TTC549 (cell line): ENCODE data around the gene TICAM2.
"Not testable (repeated sequence)": the region's sequence is repeated elsewhere in the genome, so short reads cannot be mapped to it uniquely, and the experiment has no call there.

ENCODE experiments used
- FAIRE-seq: peaks from 2 replicates; lab custom pipeline; 2012; peaks lifted over from hg19 to GRCh38; lab: Jason Lieb, UNC

The TICAM2 gene, protein sequence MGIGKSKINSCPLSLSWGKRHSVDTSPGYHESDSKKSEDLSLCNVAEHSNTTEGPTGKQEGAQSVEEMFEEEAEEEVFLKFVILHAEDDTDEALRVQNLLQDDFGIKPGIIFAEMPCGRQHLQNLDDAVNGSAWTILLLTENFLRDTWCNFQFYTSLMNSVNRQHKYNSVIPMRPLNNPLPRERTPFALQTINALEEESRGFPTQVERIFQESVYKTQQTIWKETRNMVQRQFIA

DNA sequence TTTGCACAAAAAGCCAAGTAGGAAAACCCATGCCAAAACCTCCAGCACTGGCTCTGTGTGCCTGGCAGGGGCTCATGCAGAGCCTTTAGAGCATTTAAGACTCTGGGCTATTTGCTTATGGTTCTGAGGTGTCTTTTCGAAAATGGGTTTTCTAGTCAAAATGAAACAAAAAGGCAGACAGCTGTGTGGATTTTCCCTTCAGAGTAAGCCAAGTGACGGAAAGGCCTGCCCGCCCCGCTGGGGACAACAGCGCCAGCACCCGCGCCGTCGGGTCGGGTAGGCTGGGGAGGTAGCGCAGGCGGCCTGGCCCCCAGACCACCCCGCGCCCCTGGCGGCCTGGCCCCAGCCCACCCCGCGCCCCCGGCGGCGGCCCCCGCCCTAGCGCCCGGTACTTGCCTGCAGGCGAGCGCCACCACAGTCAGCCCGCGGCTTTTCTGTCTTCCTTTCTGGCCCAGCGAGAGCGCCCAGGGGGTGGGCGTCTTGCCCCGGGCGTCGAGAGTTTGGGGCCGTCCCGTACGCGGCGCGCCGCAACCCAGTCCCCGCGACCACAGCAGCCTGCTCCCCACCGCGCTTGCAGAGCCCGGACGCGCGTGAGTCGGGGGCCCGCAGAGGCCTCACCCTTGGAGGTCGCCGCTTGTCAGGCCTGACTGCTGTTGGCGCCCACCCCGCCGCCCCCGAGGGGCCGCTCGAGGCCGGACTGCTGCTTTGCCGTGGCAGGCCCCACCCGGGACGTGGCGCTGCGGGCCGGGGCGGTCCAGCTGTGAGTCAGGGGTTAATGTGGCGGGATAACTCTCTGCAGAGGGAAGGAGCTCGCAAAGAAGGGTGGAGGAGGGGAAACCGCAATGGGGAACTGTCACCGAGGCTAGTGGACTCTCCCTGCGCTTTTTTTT lies at the start of gene TICAM2:
TICAM2 (minus strand) TSS at position 779 of the 890 bp plus-strand sequence. CDS start 21,223 bp downstream, outside the sequence.
- no peak for FAIRE-seq

- no peak for FAIRE-seq
Measured at GRCh38 chr5:115649541-115649940, 47.3 kb upstream of the TICAM2 start.

DNA sequence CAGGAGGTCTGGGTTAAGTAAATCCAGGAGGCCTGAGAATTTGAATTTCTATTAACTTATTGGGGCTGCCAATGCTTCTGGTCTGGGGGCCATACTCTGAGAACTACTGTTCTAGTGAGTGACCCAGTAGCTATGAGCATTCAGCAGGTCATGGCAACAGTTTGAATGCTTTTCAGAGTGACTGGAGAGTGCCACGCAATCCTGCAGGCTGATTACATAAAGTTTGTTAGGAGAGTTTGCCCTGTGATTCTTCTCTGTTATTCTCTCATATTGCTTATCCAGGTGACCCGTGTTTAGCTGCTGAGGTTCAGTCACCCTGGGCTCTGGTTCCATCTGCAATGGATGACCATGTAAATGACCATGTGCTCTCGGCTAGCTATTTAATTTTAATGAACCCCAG lies 45.8 kb upstream of the TICAM2 start:
- FAIRE-seq, result no peak

- not testable (repeated sequence) for FAIRE-seq
Measured at GRCh38 chr5:115645386-115645785, 43.1 kb upstream of the TICAM2 start.

DNA sequence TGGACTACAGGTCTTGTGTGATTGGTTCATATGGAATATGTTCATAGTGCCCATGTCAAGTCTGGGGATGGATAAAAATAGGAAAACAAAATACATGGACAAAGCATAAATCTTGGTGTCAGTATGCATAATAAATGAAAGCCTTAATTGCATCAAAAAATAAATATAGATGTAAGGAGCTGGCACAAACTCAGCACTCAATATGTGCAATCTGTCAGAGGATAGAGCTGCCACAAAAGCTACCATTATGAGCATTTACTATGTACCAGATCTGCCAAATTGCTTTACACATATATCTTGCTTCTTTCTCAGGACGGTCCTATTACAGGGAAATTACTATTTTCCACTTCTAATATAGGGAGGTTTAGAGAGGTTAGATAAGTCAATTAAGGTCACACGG lies 41.8 kb upstream of the TICAM2 start:
- FAIRE-seq, result no peak

DNA sequence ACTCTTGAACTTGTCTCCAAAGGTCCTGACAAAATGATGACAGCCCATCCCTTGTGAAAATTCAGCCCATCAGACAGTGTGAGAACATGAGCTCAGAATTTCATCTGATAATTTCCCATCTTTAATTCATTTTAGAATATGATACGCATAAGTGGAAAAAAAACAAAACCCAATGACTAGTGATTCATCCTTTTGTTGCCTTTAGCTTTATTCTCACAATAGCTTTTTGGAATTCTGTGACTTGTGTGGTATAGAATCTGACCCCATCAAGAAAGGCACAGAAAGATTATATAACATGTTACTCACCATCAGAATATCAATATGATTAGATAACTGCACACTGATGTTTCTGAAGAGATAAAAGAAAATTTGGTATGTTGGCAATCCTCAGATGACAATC lies 39.7 kb upstream of the TICAM2 start:
- no peak for FAIRE-seq

- no peak for FAIRE-seq
Measured at GRCh38 chr5:115640274-115640673, 38.0 kb upstream of the TICAM2 start.

GRCh38 chr5:115639377-115639776 lies 37.1 kb upstream of the TICAM2 start:
- FAIRE-seq, result no peak

DNA sequence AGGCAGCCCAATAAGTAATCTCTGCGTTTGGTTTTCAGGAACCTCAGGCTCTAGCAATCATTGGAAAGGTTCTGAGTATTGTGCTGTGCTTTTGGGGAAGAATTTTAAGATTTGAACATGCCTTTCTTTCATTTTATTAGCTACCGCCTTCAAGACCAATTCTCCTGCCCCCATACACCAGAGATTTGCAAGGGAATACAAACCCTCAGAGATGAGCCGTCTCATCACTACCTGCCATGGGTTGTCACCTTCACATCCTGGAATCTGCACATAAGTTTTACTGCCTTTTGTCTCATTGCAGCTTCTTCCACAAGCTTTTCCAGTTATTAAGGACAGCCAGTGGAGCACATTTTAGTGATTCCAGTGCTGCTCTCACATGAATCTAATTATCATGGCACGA lies 35.2 kb upstream of the TICAM2 start:
- FAIRE-seq, result no peak

- no peak for FAIRE-seq
Measured at GRCh38 chr5:115636008-115636407, 33.7 kb upstream of the TICAM2 start.

DNA sequence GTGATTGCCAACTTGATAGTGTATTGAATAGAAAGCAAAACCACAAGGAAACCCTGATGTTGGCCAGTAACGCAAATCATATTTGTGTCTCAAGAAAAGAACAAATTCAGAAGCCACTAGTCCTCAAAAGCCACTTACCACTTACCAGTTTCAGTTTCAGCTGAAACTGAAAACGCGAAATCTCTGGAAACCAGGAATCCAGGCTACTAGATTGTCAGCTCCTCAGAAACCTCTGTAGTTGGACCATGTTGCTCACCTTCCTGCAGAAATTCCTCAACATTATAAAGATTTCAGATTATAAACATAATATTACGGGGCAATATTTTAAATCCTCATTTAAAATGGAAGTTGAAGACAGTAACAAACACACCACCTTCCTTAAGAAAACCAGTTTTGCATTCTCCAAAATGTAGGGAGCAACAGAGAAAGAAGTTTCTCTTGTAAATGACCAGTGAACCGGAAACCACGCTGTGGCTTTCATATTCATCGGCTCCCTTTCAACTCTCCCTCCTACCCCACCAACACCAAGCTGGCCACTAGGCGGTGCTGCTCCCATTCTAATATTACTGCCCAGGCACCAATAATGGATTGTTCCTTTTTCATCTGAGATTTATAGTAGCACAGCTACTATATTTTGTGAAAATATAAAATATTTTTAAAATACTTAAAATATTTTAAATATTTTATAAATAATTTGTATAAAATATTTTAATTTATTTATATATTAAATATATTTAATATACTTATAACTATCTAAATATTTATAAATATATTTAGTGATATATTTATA lies 32.3 kb upstream of the TICAM2 start:
- FAIRE-seq, result peak; percentile 99

DNA sequence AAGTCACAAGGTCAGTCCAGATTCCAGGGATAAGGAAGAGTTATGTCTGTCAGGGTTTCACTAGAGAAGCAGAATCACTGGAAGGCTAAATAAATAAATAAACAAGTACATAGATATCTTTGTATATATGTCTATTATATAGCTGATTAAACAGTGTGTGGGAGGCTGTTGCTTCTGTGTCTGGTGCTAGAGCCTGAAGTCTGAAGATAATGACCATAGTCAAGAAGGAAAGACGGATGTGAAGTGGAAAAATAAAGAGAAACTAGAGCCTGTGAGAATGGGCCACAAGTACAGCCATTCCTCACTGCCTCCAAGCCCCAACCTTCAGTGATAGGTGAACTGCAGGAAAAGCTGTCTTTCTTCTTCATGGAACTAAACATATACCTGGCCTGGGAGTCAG lies 27.6 kb upstream of the TICAM2 start:
- FAIRE-seq, result no peak

- no peak for FAIRE-seq
Measured at GRCh38 chr5:115627295-115627865, 25.1 kb upstream of the TICAM2 start.

- FAIRE-seq, result no peak
Measured at GRCh38 chr5:115626445-115626823, 24.2 kb upstream of the TICAM2 start.

DNA sequence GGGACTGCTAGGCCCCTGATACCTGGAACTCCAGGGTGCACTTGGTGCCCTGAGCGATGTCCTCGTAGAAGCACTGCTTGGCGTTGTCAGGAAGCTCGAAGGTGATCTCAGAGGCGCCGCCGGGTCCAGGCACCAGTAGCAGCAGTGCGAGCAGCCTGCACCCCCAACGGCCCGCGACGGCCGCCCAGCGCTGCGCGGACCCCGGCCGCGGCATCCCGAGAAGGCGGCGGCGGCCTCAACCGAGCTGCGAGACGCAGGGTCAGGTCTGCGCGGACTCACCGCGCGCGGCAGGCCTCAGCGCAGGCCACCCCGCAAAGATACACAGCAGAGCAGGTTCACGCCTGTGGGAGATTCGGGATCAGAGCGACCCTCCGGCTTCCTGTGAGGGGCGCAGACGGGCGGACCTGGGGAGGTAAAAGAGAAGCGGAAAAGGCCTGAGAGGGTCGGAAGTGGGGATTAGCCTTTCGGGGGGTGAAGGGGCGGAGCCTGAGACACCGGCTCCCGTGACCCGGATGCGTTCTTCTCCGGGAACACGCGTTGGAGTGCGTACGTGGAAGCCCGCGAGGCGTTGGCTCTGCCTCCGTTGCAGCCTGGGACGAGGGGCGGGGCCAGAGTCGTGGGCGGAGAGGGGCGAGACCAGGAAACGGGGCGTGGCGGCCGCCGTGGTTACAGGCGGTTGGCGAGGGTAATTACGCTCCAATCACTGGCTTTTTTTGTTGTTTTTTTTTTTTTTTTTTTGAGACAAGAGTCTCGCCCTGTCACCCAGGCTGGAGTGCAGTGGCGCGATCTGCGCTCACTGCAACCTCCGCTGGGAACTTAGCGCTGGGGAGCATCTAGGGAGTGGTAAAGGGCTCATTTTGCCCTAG lies 23.5 kb upstream of the TICAM2 start, which contains the start of gene TMED7:
TMED7 (minus strand) TSS at position 458 of the 866 bp plus-strand sequence; CDS start at position 214, 244 bp downstream.
- peak; percentile 92 for FAIRE-seq

- FAIRE-seq, result no peak
Measured at GRCh38 chr5:115624994-115625393, 22.7 kb upstream of the TICAM2 start.

DNA sequence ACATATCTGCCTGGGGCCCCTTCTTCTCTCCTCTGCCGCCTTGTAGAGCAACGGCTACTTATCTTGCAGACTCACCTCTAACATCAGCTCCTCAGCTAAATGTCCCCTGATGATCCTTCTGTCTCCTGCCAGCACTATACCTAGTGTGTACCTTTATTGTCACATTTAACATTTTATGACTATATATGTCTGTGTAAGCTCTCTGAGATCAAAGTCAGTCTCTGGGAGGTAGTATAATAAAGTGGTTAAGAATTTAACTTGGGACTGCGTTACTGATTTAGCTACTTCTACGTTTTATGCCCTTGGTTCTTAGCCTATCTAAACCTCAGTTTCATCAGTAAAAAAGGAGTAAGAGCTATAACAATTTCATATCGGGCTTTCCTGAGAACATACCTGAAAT lies 21.4 kb upstream of the TICAM2 start:
- no peak for FAIRE-seq

DNA sequence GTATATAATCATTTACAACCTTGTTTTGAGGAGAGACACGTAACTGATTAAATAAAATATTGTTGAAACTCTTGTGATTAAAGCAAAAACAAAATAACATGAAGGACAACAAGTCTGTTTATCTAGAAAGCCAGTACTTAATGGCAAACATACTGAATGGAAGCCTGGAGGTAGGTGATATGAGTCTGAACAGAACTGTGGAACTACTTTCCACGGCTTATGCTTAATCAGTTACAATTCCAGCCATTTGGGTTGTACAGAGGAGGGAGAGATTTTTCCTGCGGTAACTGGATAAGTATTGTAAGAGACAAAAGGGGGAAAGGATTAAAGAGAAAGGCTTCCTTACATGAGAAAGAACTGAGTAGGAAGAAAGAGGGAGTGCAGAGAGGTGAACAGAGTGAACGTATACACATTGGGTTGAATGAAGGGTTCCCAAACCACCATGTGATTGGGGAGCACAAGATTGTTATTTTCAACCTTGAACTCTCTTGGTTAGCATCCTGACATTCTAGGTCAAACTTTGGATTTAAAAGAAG lies 19.2 kb upstream of the TICAM2 start:
- no peak for FAIRE-seq

DNA sequence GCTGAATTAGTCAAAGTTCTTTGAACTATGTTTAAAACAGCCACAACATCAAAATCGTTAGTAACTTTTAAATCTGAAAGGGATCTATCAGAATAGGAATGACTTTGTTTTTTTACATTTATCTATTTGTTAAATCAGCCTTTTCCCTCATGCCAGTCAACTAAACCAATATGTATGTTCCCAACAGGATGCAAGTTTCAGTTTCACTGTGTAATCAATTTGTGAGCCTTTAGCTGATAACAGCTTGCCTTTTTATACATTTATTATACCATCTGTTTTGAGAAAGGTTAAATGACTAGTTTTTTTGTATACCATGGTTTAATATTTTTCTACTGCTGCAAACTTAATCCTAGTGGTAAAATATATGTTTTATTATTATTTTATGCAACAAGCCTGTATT lies 14.6 kb upstream of the TICAM2 start:
- no peak for FAIRE-seq

DNA sequence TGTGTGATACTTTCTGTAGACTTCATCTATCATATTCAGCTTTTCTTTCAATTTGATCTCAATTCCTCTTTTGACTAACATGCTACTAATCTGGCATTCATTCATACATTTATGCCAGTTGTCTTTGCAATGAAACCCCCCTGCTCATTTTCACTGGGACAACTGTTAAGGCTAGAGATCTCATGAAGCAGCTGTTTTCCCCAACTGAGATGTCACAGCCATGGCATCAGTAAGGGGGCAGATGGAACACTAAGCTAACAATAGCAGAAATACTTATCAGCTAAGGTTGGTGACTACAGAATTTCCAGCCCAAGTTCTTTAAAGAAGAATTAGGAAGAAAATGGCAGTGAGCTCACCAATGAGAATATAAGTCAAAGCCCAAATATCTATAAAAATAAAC lies 14.2 kb upstream of the TICAM2 start:
- FAIRE-seq, result no peak

DNA sequence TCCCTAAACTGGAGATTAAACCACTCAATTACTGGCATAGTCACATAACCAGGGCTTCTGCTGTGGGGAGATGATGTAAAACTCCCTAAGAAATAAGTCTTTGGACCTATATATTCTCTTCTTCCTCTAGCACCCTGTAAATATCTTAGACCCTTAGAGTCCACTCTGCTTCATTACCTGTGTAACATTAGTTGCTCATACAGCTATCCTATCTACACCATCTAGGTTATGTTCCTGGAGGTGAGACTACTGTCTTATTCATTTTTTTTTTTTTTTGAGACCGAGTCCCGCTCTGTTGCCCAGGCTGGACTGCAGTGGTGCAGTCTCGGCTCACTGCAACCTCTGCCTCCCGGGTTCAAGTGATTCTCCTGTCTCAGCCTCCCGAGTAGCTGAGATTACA lies 9.6 kb upstream of the TICAM2 start:
- no peak for FAIRE-seq
